NOMO-1 treated with DMSO at 0.1 percent for 48 hours (cell line): ENCODE measurements around the gene RNF39.
A peak's percentile ranks its signal among the peaks of the same experiment; 100 is the strongest.

Experiments used
- DNase-seq: peaks from one replicate; lab custom pipeline; 2025; ENCODE audit not compliant: unreplicated experiment; lab: John Stamatoyannopoulos, UW

The RNF39 gene

GRCh38 chr6:30097902-30098768 is 22.6 kb upstream of the RNF39 start:
- DNase-seq, result no peak

- no peak for DNase-seq
Observed at GRCh38 chr6:30096829-30097228, 21.3 kb upstream of the RNF39 start.

- DNase-seq, result no peak
Observed at GRCh38 chr6:30093951-30094661, 18.5 kb upstream of the RNF39 start.

GRCh38 chr6:30092852-30093543 is 17.4 kb upstream of the RNF39 start:
- DNase-seq, result no peak

- no peak for DNase-seq
Observed at GRCh38 chr6:30091577-30092381, 16.2 kb upstream of the RNF39 start.

GRCh38 chr6:30087876-30088275 is 12.3 kb upstream of the RNF39 start:
- DNase-seq, result no peak

- DNase-seq, result no peak
Observed at GRCh38 chr6:30077218-30077617, 1.6 kb upstream of the RNF39 start.

GRCh38 chr6:30075790-30076732 is 492 bp upstream of the RNF39 start:
- no peak for DNase-seq

- DNase-seq, result no peak
Observed at GRCh38 chr6:30074331-30075093, 1.1 kb downstream of the RNF39 start.

- DNase-seq, result no peak
Observed at GRCh38 chr6:30073489-30074235, 1.9 kb downstream of the RNF39 start.

- no peak for DNase-seq
Observed at GRCh38 chr6:30071858-30072257, 3.7 kb downstream of the RNF39 start.

- no peak for DNase-seq
Observed at GRCh38 chr6:30071081-30071818, 4.3 kb downstream of the RNF39 start.

- no peak for DNase-seq
Observed at GRCh38 chr6:30067460-30068139, 8.0 kb downstream of the RNF39 start.

GRCh38 chr6:30066577-30067459 is 8.8 kb downstream of the RNF39 start, which contains the start of gene PPP1R11:
PPP1R11 (plus strand) TSS chr6:30067198; CDS start chr6:30067411, 213 bp downstream.
- peak; percentile 100 for DNase-seq

- no peak for DNase-seq
Observed at GRCh38 chr6:30066082-30066481, 9.5 kb downstream of the RNF39 start.

GRCh38 chr6:30063315-30063714 is 12.3 kb downstream of the RNF39 start:
- DNase-seq, result no peak
